Measurements from ENCODE around the gene MYADML2. TPM values are rescaled to one million over a fixed set of nuclear protein-coding genes. Genes with fewer than 3 reads are reported as not detected.

The MYADML2 gene
- total RNA-seq, 2 experiments from 2014 or later = not detected

DNA sequence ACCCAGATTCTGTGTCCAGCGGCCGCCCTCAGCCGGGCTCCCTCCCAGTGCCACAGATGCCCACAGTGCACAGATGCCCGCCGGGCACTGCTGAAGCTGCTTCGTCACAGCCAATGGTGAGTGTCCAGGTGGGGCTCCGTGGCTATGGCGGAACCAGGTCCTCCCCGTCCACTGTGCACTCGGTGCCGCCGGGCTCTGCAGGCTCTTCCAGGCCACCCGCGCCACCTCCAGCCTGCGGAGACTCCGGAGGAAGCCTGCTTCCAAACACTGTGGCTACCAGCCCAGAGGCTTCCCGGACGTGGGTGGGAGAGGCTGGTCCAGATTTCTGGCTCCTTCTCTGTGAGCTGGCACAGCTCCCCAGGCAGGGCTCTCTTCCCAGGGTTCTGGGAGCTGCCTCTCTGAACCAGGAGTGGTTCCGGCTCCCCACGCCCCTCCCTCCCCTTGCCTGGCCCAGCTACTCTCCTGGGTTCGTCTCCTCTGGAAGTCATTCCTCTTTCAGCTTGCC, 7.1 kb downstream of the MYADML2 start:
- Mint-ChIP-seq H3K4me3 (no peak overlapping the region), H3K9me3 (no peaks in the 10 kb centered on the region), H3K27ac (no peak overlapping the region), H3K36me3 (ENCODE audit: low read depth) (peaks cover 15% of the 10 kb centered on the region), H3K4me1 (ENCODE audit: low read depth) (peaks cover 15% of the 10 kb centered on the region), H3K27me3 (no peaks in the 10 kb centered on the region)
- TF ChIP-seq, protein P1, sequence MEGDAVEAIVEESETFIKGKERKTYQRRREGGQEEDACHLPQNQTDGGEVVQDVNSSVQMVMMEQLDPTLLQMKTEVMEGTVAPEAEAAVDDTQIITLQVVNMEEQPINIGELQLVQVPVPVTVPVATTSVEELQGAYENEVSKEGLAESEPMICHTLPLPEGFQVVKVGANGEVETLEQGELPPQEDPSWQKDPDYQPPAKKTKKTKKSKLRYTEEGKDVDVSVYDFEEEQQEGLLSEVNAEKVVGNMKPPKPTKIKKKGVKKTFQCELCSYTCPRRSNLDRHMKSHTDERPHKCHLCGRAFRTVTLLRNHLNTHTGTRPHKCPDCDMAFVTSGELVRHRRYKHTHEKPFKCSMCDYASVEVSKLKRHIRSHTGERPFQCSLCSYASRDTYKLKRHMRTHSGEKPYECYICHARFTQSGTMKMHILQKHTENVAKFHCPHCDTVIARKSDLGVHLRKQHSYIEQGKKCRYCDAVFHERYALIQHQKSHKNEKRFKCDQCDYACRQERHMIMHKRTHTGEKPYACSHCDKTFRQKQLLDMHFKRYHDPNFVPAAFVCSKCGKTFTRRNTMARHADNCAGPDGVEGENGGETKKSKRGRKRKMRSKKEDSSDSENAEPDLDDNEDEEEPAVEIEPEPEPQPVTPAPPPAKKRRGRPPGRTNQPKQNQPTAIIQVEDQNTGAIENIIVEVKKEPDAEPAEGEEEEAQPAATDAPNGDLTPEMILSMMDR (IDR thresholded peaks at IDR 0.05) = no peak
- ATAC-seq (no peak), DNase-seq (no peak)
- intact Hi-C loops (cut with micrococcal nuclease) = no loop called here
- CTCF ChIA-PET = interaction anchor here (1.2 to 2.3 kb wide), 3 partner anchors 12 to 20 kb away, joined by 3 to 6 read pairs (median 3); no protein-coding TSS in a partner anchor
- POLR2A ChIA-PET = no interaction called here

DNA sequence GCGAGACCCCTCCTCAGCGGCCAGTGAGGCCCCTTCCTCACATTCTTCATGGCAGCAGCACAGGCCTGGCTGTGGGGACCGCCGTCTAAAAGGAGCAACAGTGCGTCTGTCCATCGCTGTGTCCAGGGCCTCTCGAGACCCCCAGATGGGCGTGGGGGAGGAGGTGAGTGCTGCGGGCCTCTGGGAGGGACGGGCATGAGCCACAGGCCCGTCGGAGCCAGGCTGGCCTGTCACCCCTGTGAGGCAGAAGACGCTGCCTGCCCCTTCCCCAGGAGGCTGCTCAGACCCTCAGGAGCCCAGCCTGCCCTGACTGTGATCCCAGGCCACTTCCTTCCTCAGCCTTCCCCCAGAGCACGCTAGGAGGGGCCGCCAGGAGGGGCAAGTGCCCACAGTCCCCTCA, 7.8 kb downstream of the MYADML2 start:
- Mint-ChIP-seq H3K4me1 (ENCODE audit: low read depth) (peaks cover 17% of the 10 kb centered on the region), H3K9me3 (no peaks in the 10 kb centered on the region), H3K4me3 (no peak overlapping the region), H3K36me3 (ENCODE audit: low read depth) (peaks cover 19% of the 10 kb centered on the region), H3K27ac (no peak overlapping the region), H3K27me3 (no peaks in the 10 kb centered on the region)
- CTCF ChIA-PET = interaction anchor here (1.3 to 3.1 kb wide), 3 partner anchors 13 to 82 kb away, joined by 3 to 12 read pairs (median 6); no protein-coding TSS in a partner anchor
- DNase-seq (no peak), ATAC-seq (no peak)
- POLR2A ChIA-PET = interaction anchor here (0.6 kb wide), 1 partner anchor 47 kb away, joined by 4 read pairs; no protein-coding TSS in a partner anchor
- TF ChIP-seq, protein P1 (IDR thresholded peaks at IDR 0.05) = no peak
- intact Hi-C loops (cut with micrococcal nuclease) = no loop called here

DNA sequence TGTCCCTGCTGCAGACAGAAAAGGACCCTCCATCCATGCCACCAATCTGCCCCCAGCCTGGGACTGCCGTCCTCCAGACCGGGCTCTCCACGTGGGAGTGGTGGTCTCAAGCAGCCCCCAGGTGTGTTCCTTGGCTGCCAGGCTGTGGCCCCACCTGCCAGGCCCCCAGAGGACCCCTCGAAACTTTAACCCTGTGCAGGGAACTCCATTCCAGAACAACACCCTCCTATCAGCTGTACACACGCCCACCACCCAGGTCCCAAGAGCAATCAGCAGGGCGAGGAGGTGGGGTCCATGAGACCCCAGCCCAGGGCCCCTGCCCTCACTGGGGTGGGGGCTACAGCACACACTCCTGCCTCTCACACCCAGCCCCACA, 11.3 kb downstream of the MYADML2 start:
- ChIA-PET CTCF (no interaction called here), POLR2A (interaction anchor here (2.3 to 2.8 kb wide), 3 partner anchors 9 to 66 kb away, joined by 10 to 20 read pairs (median 12); partner anchors contain the start of gene MAFG)
- Mint-ChIP-seq H3K27me3 (no peaks in the 10 kb centered on the region), H3K27ac (peak overlapping the region; percentile 59), H3K4me3 (peak overlapping the region; percentile 88), H3K9me3 (no peaks in the 10 kb centered on the region), H3K4me1 (ENCODE audit: low read depth) (peaks cover 39% of the 10 kb centered on the region), H3K36me3 (ENCODE audit: low read depth) (peaks cover 39% of the 10 kb centered on the region)
- ATAC-seq (no peak), DNase-seq (no peak)
- intact Hi-C loops (cut with micrococcal nuclease) = no loop called here
- TF ChIP-seq, protein P1 (IDR thresholded peaks at IDR 0.05) = no peak

DNA sequence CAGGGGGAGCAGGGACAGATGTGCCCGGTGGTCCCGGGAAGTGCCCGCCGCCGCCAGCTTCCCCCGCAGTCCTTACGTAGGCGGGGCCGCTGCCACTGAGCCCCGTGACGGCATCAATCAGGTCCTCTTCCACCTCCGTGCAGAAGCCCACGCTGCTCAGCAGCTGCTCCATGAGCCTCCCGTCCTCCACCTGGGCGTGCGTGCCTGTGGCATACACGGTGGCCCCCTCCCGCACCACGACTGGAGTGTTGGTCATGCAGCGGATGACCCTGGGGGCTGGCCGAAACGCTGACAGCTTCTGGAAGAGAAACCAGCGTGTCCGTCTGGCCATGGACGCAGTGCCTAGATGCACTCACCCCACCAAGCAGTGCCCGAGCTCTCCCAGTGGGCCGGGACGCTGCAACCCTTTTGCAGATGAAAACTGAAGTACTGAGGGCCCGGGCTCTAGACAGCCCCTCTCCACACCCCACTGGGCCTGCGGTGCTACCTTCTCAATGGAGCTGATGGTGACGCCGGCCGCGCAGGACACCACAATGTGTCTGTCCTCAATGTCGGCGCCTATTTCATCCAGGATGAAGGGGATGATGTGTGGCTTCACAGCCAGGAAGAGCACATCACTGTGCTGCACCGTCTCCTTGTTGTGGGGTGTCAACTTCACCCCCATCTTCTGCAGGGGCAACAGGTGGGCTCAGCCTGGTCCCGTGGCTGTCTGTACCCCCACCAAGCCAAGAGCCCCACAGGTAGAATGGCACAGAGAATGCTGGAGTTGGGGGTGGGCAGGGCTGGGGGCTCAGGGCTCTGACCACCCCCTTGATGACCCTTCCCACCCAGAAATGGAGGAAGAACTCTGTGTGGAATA, 12.0 kb downstream of the MYADML2 start:
- no peaks in the 10 kb centered on the region for H3K9me3 Mint-ChIP-seq
- CTCF ChIA-PET = interaction anchor here (1.6 kb wide), 1 partner anchor 65 kb away, joined by 4 read pairs; no protein-coding TSS in a partner anchor
- H3K4me3 Mint-ChIP-seq = peak overlapping the region; percentile 88
- intact Hi-C loops (cut with micrococcal nuclease) = no loop called here
- TF ChIP-seq, protein P1 (IDR thresholded peaks at IDR 0.05) = no peak
- ATAC-seq (no peak), DNase-seq (no peak)
- POLR2A ChIA-PET = interaction anchor here (0.8 to 2.8 kb wide), 4 partner anchors 9 to 68 kb away, joined by 4 to 20 read pairs (median 11); partner anchors contain the start of gene MAFG
- peaks cover 41% of the 10 kb centered on the region for H3K4me1 Mint-ChIP-seq (ENCODE audit: low read depth)
- peaks cover 39% of the 10 kb centered on the region for H3K36me3 Mint-ChIP-seq (ENCODE audit: low read depth)
- no peak overlapping the region for H3K27ac Mint-ChIP-seq
- H3K27me3 Mint-ChIP-seq = no peaks in the 10 kb centered on the region

Measured in activated CD8-positive, alpha-beta T cell treated with anti-CD3 and anti-CD28 coated beads for 36 hours (primary cell).